ENCODE measurements around the gene CDH11. TPM values are rescaled to one million over a fixed set of nuclear protein-coding genes. Genes with fewer than 3 reads are reported as not detected.

CDH11 gene
- total RNA-seq, 4 donors from 2014 or later = 12.4 to 60.8 (median 37.3) TPM

DNA sequence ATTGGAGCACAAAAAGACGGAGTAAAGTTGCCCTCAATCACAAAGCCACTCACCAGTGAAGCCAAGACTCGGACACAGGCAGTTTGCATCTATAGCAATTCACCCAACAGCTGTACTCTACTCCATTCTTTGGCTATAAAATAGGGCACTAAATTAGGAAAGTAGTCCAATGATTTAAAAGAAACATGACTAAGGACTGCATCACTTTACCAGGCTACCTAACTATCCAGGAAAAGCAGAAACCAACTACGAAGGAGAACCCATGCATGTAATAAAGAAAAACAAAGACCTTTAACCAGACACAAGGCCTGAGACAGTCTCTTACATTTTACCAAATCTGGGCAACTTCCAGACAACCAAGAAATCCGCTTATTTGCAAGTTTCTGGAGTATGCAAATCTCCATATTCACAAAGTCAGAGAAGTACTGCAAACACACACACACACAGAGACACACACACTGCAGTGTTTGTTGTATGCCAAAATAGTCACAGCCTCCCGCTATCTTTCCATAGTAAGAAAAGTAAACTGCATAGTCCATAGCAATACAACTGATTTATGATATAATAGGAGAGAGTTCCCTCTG lies 59.8 kb downstream of the CDH11 start:
- TF ChIP-seq, protein P1, sequence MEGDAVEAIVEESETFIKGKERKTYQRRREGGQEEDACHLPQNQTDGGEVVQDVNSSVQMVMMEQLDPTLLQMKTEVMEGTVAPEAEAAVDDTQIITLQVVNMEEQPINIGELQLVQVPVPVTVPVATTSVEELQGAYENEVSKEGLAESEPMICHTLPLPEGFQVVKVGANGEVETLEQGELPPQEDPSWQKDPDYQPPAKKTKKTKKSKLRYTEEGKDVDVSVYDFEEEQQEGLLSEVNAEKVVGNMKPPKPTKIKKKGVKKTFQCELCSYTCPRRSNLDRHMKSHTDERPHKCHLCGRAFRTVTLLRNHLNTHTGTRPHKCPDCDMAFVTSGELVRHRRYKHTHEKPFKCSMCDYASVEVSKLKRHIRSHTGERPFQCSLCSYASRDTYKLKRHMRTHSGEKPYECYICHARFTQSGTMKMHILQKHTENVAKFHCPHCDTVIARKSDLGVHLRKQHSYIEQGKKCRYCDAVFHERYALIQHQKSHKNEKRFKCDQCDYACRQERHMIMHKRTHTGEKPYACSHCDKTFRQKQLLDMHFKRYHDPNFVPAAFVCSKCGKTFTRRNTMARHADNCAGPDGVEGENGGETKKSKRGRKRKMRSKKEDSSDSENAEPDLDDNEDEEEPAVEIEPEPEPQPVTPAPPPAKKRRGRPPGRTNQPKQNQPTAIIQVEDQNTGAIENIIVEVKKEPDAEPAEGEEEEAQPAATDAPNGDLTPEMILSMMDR (IDR thresholded peaks at IDR 0.05; ENCODE audit: low read depth) = no peak

DNA sequence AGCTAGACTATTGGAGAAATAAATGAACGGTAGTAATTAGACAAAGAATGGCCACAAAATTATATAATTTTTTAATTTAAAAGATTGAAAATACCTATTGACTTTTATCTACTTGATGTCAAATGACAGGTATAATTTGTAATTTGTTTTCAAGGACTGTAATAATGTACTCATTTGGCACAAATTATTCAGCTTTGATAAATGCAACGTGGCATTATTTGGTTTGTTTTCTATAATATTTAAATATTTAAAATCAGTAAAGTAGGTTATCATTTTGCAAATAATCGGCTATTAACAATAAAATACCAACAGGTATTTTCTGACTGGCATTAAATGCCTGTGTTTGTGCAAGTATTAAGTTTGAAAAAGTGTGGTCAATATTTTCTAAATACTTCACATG lies 60.6 kb downstream of the CDH11 start:
- TF ChIP-seq, protein P1 (IDR thresholded peaks at IDR 0.05; ENCODE audit: low read depth) = no peak

GRCh38 chr16:65059406-65059980 lies 62.4 kb downstream of the CDH11 start:
- TF ChIP-seq, protein P1 (IDR thresholded peaks at IDR 0.05; ENCODE audit: low read depth) = no peak

- TF ChIP-seq, protein P1 (IDR thresholded peaks at IDR 0.05; ENCODE audit: low read depth) = no peak
Measured at GRCh38 chr16:65057184-65057583, 64.7 kb downstream of the CDH11 start.

DNA sequence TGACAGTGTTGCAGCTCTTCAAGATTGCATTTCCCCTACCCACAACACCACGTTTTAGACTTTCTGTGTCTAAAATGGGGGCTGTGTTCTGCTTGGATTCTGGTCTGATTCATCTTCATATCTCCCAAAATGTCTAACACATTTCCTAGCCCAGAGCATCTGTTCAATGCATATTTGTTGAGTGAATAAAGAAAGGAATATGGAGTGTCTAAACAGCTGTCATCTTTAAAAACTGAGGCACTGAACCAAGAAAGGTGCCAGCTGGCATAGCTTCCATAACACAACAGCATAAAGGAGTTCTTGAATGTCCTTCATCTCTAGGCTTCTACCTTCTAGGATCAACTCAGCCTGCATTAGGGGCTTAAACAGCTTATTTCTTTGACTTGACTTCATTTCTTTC lies 67.4 kb downstream of the CDH11 start:
- TF ChIP-seq, protein P1 (IDR thresholded peaks at IDR 0.05; ENCODE audit: low read depth) = no peak

DNA sequence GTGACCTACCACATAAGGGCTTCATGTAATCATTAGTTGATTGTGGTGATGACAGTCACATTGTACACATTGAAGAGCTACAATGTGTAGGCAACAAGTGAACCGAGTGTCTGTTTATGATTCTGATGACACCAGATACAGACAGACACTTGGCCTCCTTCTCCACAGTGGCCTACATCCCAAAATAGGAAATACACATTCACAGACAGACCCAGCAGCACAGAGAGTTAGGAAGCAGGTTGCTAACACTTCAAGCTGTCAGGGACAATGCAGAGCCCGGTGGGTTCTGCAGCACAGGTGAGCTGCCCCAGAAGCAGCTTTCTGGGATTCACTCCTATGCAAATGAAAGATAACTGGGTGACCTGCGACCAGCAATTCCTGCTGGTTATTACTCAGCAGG lies 72.2 kb downstream of the CDH11 start:
- TF ChIP-seq, protein P1 (IDR thresholded peaks at IDR 0.05; ENCODE audit: low read depth) = no peak

GRCh38 chr16:65045961-65046360 lies 75.9 kb downstream of the CDH11 start:
- TF ChIP-seq, protein P1 (IDR thresholded peaks at IDR 0.05; ENCODE audit: low read depth) = no peak
